ENCODE measurements around the gene TMC2. TPM values are rescaled to one million over a fixed set of nuclear protein-coding genes. Genes with fewer than 3 reads are reported as not detected.
A peak's percentile ranks its signal among the peaks of the same experiment; 100 is the strongest.
"Not testable (repeated sequence)": the region's sequence is repeated elsewhere in the genome, so short reads cannot be mapped to it uniquely, and the experiment has no call there.

Gene TMC2, protein sequence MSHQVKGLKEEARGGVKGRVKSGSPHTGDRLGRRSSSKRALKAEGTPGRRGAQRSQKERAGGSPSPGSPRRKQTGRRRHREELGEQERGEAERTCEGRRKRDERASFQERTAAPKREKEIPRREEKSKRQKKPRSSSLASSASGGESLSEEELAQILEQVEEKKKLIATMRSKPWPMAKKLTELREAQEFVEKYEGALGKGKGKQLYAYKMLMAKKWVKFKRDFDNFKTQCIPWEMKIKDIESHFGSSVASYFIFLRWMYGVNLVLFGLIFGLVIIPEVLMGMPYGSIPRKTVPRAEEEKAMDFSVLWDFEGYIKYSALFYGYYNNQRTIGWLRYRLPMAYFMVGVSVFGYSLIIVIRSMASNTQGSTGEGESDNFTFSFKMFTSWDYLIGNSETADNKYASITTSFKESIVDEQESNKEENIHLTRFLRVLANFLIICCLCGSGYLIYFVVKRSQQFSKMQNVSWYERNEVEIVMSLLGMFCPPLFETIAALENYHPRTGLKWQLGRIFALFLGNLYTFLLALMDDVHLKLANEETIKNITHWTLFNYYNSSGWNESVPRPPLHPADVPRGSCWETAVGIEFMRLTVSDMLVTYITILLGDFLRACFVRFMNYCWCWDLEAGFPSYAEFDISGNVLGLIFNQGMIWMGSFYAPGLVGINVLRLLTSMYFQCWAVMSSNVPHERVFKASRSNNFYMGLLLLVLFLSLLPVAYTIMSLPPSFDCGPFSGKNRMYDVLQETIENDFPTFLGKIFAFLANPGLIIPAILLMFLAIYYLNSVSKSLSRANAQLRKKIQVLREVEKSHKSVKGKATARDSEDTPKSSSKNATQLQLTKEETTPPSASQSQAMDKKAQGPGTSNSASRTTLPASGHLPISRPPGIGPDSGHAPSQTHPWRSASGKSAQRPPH
- total RNA-seq (2013), result not detected
- not detected for polyA plus RNA-seq
- polyA minus RNA-seq, result not detected in 2 replicates
- total RNA-seq, result 0 to 2.9 (median 0.04) reads per million in 11 experiments

DNA sequence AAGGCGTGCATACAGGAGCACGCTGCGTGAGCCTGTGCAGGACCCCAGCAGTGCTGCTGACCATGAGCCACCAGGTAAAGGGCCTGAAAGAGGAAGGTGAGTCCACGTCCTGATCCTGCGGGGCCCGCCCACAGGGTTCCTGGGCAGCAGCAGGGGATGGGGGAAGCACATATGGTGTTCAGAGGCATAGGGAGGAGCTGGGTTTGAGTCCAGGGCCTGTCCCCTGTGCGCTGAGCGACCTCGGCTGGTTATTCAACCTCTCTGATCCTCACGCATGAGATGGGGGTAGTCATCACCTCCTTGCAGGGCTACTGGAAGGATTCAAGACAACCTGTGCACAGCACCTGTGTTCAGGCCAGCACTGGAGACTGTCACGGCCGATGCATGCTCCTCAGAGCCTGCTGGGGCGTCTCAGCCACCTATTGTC is at the start of gene TMC2:
TSS of gene TMC2 (plus strand) at position 14 of the 427 bp plus-strand sequence. CDS start at position 63, 49 bp downstream.
- Histone ChIP-seq H3K9me3 (replicated peaks in 1 of 2; ENCODE audit: control insufficient read depth in 1 of 2, insufficient read depth in 1 of 2, low read length in 2 of 2) (no peaks in the 10 kb centered on the region), H3K4me1 (ENCODE audit: control insufficient read depth in 1 of 2, insufficient read depth in 2 of 2, low read length in 2 of 2) (no peaks in the 10 kb centered on the region), H2AFZ (ENCODE audit: insufficient read depth, low read depth, low read length, poor library complexity, severe bottlenecking) (no peak within 1 kb of the TSS), H3K36me3 (replicated peaks in 1 of 2; ENCODE audit: control insufficient read depth in 1 of 2, insufficient read depth in 2 of 2, low read length in 2 of 2) (no peaks in the 10 kb centered on the region), H3K4me2 (replicated peaks; ENCODE audit: extremely low read depth, low read length, poor library complexity, severe bottlenecking) (no peak within 1 kb of the TSS), H3K79me2 (ENCODE audit: insufficient read depth, low read length) (no peaks in the 10 kb centered on the region), H4K20me1 (ENCODE audit: insufficient read depth, low read length) (no peaks in the 10 kb centered on the region), H3K9ac (ENCODE audit: insufficient read depth, low read length, poor library complexity, severe bottlenecking) (no peak within 1 kb of the TSS), H3K27me3 (ENCODE audit: control insufficient read depth in 2 of 2, insufficient read depth in 2 of 2, low read length in 2 of 2) (no peaks in the 10 kb centered on the region), H3K4me3 (replicated peaks in 1 of 3; ENCODE audit: low read depth in 2 of 3, low read length in 3 of 3) (no peak within 1 kb of the TSS), H3K27ac (ENCODE audit: low read depth in 1 of 2, low read length in 2 of 2) (no peak within 1 kb of the TSS)
- intact Hi-C loops (cut with micrococcal nuclease), result no loop called here
- no peak for TF ChIP-seq CTCF (IDR thresholded peaks at IDR 0.05)
- 82% methylated on average over 11 of the region's 13 CpGs for WGBS (ENCODE audit: insufficient coverage)
- Mint-ChIP-seq H3K27ac (peak within 1 kb of the TSS in 1 of 7 donors; percentile 44), H3K27me3 (ENCODE audit: low read depth in 3 of 3) (peaks cover 25 to 50% (median 28%) of the 10 kb centered on the region in 3 donors), H3K36me3 (no peaks in the 10 kb centered on the region), H3K9me3 (peaks cover 0 to 3% (median 0%) of the 10 kb centered on the region in 7 donors), H3K4me1 (no peaks in the 10 kb centered on the region), H3K4me3 (peak within 1 kb of the TSS in 1 of 2 donors; percentile 18)
- DNase-seq, result no peak

GRCh38 chr20:2502808-2503384 is 33.5 kb upstream of the TMC2 start:
- H3K4me1 Mint-ChIP-seq; H3K9ac ChIP-seq (ENCODE audit: insufficient read depth, low read length, poor library complexity, severe bottlenecking); H4K20me1 ChIP-seq (ENCODE audit: insufficient read depth, low read length); DNase-seq; H3K27ac ChIP-seq (ENCODE audit: low read depth in 1 of 2, low read length in 2 of 2); H3K27me3 ChIP-seq (ENCODE audit: control insufficient read depth in 2 of 2, insufficient read depth in 2 of 2, low read length in 2 of 2); H3K4me3 Mint-ChIP-seq; H3K4me2 ChIP-seq (replicated peaks; ENCODE audit: extremely low read depth, low read length, poor library complexity, severe bottlenecking); H3K4me1 ChIP-seq (ENCODE audit: control insufficient read depth in 1 of 2, insufficient read depth in 2 of 2, low read length in 2 of 2); H3K27ac Mint-ChIP-seq; H3K27me3 Mint-ChIP-seq (ENCODE audit: low read depth in 3 of 3); H3K4me3 ChIP-seq (replicated peaks in 1 of 3; ENCODE audit: low read depth in 2 of 3, low read length in 3 of 3); intact Hi-C loops (cut with micrococcal nuclease); H3K9me3 Mint-ChIP-seq; H2AFZ ChIP-seq (ENCODE audit: insufficient read depth, low read depth, low read length, poor library complexity, severe bottlenecking); H3K79me2 ChIP-seq (ENCODE audit: insufficient read depth, low read length); H3K9me3 ChIP-seq (replicated peaks in 1 of 2; ENCODE audit: control insufficient read depth in 1 of 2, insufficient read depth in 1 of 2, low read length in 2 of 2): not testable (repeated sequence)
- H3K36me3 Mint-ChIP-seq, result peaks cover 24 to 25% of the 10 kb centered on the region in 2 donors
- peaks cover 19 to 26% of the 10 kb centered on the region in 2 donors for H3K36me3 ChIP-seq (replicated peaks in 1 of 2; ENCODE audit: control insufficient read depth in 1 of 2, insufficient read depth in 2 of 2, low read length in 2 of 2)
- 100% methylated on average over 1 of the region's 2 CpGs for whole genome bisulfite sequencing (ENCODE audit: insufficient coverage)

- intact Hi-C loops (cut with micrococcal nuclease), result loop anchor here (5.0 kb wide), 1 partner anchor 33 kb away; the partner anchor contains the start of gene SNRPB (in 2 of the 2)
- H3K79me2 ChIP-seq (ENCODE audit: insufficient read depth, low read length), result peaks cover 12% of the 10 kb centered on the region
- not testable (repeated sequence) for H3K9me3 ChIP-seq (replicated peaks in 1 of 2; ENCODE audit: control insufficient read depth in 1 of 2, insufficient read depth in 1 of 2, low read length in 2 of 2); H3K27me3 Mint-ChIP-seq (ENCODE audit: low read depth in 3 of 3); H4K20me1 ChIP-seq (ENCODE audit: insufficient read depth, low read length); H3K27ac Mint-ChIP-seq; H3K27me3 ChIP-seq (ENCODE audit: control insufficient read depth in 2 of 2, insufficient read depth in 2 of 2, low read length in 2 of 2); H3K4me3 ChIP-seq (replicated peaks in 1 of 3; ENCODE audit: low read depth in 2 of 3, low read length in 3 of 3); H3K27ac ChIP-seq (ENCODE audit: low read depth in 1 of 2, low read length in 2 of 2); H3K9ac ChIP-seq (ENCODE audit: insufficient read depth, low read length, poor library complexity, severe bottlenecking); DNase-seq; H3K4me3 Mint-ChIP-seq; H3K4me2 ChIP-seq (replicated peaks; ENCODE audit: extremely low read depth, low read length, poor library complexity, severe bottlenecking); H2AFZ ChIP-seq (ENCODE audit: insufficient read depth, low read depth, low read length, poor library complexity, severe bottlenecking); H3K9me3 Mint-ChIP-seq
- no CpG with 5 or more reads among the region's 2 CpGs for WGBS (ENCODE audit: insufficient coverage)
- H3K36me3 ChIP-seq (replicated peaks in 1 of 2; ENCODE audit: control insufficient read depth in 1 of 2, insufficient read depth in 2 of 2, low read length in 2 of 2), result peaks cover 5 to 11% of the 10 kb centered on the region in 2 donors
- H3K4me1 ChIP-seq (ENCODE audit: control insufficient read depth in 1 of 2, insufficient read depth in 2 of 2, low read length in 2 of 2), result peaks cover 14 to 15% of the 10 kb centered on the region in 2 donors
- H3K4me1 Mint-ChIP-seq, result peaks cover 20% of the 10 kb centered on the region
- H3K36me3 Mint-ChIP-seq, result peaks cover 9 to 10% of the 10 kb centered on the region in 2 donors
These were observed 31.6 kb upstream of the TMC2 start for GRCh38 chr20:2504803-2505202.
